Osteoblast (primary cell): Measurements from ENCODE around the gene ARHGAP18. TPM values are rescaled to one million over a fixed set of nuclear protein-coding genes. Genes with fewer than 3 reads are reported as not detected.
A peak's percentile ranks its signal among the peaks of the same experiment; 100 is the strongest.

ENCODE experiments used
- DNase-seq: peaks from one replicate; pipeline ENCODE4 v3.0.0; 2011; ENCODE audit warnings: low spot score, mixed read lengths; ENCODE audit not compliant: insufficient read length; ENCODE audit errors: missing footprints
- H2AFZ ChIP-seq: 2 replicates; pipeline ENCODE4 v1.6.0; 2011; ENCODE audit warnings: mild to moderate bottlenecking, low read length
- H3K27ac ChIP-seq: 2 replicates; pipeline ENCODE4 v1.5.1; 2011; ENCODE audit warnings: mild to moderate bottlenecking, low read depth, low read length, moderate library complexity
- H3K27me3 ChIP-seq: 2 replicates; pipeline ENCODE4 v1.6.0; 2012; ENCODE audit warnings: mild to moderate bottlenecking, control low read depth, inconsistent platforms, low read length, moderate library complexity; ENCODE audit not compliant: insufficient read depth
- H3K36me3 ChIP-seq: 2 replicates; pipeline ENCODE4 v1.5.1; 2011; ENCODE audit warnings: mild to moderate bottlenecking, low read length, control low read depth, moderate library complexity; ENCODE audit not compliant: insufficient read depth
- H3K4me1 ChIP-seq: 2 replicates; pipeline ENCODE4 v1.5.1; 2011; ENCODE audit warnings: mild to moderate bottlenecking, low read length, control low read depth, moderate library complexity; ENCODE audit not compliant: insufficient read depth
- H3K4me2 ChIP-seq: 2 replicates; pipeline ENCODE4 v1.6.0; 2011; ENCODE audit warnings: mild to moderate bottlenecking, low read length; ENCODE audit not compliant: insufficient read depth
- H3K4me3 ChIP-seq: fragments of 200-600 bp; sonication (generic); 3 replicates; pipeline ENCODE4 v1.5.1; 2012; ENCODE audit warnings: mild to moderate bottlenecking, low read length, inconsistent platforms; ENCODE audit not compliant: insufficient read depth
- H3K79me2 ChIP-seq: 2 replicates; pipeline ENCODE4 v1.6.0; 2012; ENCODE audit warnings: mild to moderate bottlenecking, low read length, control low read depth, inconsistent platforms; ENCODE audit not compliant: insufficient read depth
- H3K9me3 ChIP-seq: 2 replicates; pipeline ENCODE4 v1.5.1; 2011; ENCODE audit warnings: low read depth, low read length, control low read depth
- H4K20me1 ChIP-seq: 2 replicates; pipeline ENCODE4 v1.6.0; 2012; ENCODE audit warnings: mild to moderate bottlenecking, low read length, control low read depth; ENCODE audit not compliant: insufficient read depth
- total RNA-seq: library from RNA; depleted of rRNA; stranded (reverse); fragments of >200 nt; gene quantifications from 2 replicates; pipeline ENCODE4 v1.2.3, GENCODE V29; 2012
- TF ChIP-seq, protein P1 (sequence below): IDR thresholded peaks from 2 replicates; pipeline ENCODE4 v1.5.1; 2011; ENCODE audit warnings: mild to moderate bottlenecking, low read depth, low read length, moderate library complexity; ENCODE audit errors: extremely low read depth

Gene ARHGAP18
- total RNA-seq, 1 donor, result 21.0 TPM

- H3K4me1 ChIP-seq, result peaks cover 29% of the 10 kb centered on the region
- H2AFZ ChIP-seq, result no peak overlapping the region
- no peak overlapping the region for H3K4me2 ChIP-seq
- H3K27me3 ChIP-seq, result no peaks in the 10 kb centered on the region
- H3K79me2 ChIP-seq, result peaks cover 3% of the 10 kb centered on the region
- no peak for DNase-seq
- TF ChIP-seq, protein P1, sequence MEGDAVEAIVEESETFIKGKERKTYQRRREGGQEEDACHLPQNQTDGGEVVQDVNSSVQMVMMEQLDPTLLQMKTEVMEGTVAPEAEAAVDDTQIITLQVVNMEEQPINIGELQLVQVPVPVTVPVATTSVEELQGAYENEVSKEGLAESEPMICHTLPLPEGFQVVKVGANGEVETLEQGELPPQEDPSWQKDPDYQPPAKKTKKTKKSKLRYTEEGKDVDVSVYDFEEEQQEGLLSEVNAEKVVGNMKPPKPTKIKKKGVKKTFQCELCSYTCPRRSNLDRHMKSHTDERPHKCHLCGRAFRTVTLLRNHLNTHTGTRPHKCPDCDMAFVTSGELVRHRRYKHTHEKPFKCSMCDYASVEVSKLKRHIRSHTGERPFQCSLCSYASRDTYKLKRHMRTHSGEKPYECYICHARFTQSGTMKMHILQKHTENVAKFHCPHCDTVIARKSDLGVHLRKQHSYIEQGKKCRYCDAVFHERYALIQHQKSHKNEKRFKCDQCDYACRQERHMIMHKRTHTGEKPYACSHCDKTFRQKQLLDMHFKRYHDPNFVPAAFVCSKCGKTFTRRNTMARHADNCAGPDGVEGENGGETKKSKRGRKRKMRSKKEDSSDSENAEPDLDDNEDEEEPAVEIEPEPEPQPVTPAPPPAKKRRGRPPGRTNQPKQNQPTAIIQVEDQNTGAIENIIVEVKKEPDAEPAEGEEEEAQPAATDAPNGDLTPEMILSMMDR, result no peak
- H3K27ac ChIP-seq, result no peak overlapping the region
- H3K36me3 ChIP-seq, result peaks cover 46% of the 10 kb centered on the region
- H4K20me1 ChIP-seq, result no peaks in the 10 kb centered on the region
- no peaks in the 10 kb centered on the region for H3K9me3 ChIP-seq
- no peak overlapping the region for H3K4me3 ChIP-seq
Observed at GRCh38 chr6:129608886-129609537, 101.0 kb downstream of the ARHGAP18 start.

DNA sequence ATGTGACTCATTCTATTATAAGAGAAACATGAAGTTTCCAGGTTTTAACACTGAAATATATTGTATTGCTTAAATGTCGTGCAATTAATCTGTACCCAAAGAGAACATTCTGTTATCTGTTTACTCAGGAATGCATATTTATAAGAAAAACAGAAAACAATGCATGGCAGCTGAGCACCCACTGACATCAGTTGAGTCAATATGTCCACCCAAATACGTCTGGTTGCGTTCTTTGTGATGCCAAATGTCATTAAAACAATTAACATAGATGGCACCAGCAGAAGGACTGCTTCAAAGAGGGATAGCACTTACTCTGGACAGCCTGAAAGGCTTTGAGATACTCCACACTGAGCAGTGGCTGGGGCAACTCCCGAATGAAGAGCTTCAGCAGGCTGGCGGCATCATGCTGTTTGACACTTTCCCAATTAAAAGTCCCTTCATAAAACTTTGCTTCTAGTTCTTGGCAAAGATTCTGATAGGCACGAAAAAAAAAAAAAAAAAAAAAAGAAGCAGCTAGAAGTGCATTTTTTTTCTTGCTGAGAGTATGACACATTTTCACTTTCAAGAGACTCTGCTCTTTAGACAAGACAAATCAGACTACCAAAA lies 102.3 kb downstream of the ARHGAP18 start:
- Histone ChIP-seq H3K27me3 (no peaks in the 10 kb centered on the region), H3K9me3 (no peaks in the 10 kb centered on the region), H3K36me3 (peaks cover 46% of the 10 kb centered on the region), H3K4me3 (no peak overlapping the region), H4K20me1 (no peaks in the 10 kb centered on the region), H2AFZ (no peak overlapping the region), H3K27ac (peak overlapping the region; percentile 9), H3K4me2 (peak overlapping the region; percentile 31), H3K79me2 (peaks cover 3% of the 10 kb centered on the region), H3K4me1 (peaks cover 29% of the 10 kb centered on the region)
- TF ChIP-seq, protein P1, result no peak
- DNase-seq, result no peak

DNA sequence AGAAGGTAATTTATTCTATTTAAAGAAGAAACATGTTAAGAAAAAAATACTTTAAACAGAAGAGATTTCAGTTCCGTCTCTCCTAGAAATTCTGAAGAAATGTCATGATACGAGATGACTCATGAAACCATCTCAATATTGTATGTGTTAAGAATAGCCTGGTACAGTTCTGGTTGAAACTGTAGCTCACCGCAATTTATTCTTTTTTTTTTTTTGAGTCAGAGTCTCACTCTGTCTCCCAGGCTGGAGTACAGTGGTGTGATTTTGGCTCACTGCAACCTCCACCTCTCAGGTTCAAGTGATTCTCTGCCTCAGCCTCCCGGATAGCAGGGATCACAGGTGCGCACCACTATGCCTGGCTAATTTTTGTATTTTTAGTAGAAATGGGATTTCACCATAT lies 103.3 kb downstream of the ARHGAP18 start:
- TF ChIP-seq, protein P1, result no peak
- Histone ChIP-seq H2AFZ (no peak overlapping the region), H3K4me1 (peaks cover 29% of the 10 kb centered on the region), H3K4me2 (no peak overlapping the region), H3K4me3 (no peak overlapping the region), H4K20me1 (no peaks in the 10 kb centered on the region), H3K27ac (peak overlapping the region; percentile 25), H3K79me2 (peaks cover 3% of the 10 kb centered on the region), H3K27me3 (no peaks in the 10 kb centered on the region), H3K36me3 (peaks cover 44% of the 10 kb centered on the region), H3K9me3 (no peaks in the 10 kb centered on the region)
- peak; percentile 19 for DNase-seq

- no peak for DNase-seq
- H3K27ac ChIP-seq, result no peak overlapping the region
Observed at GRCh38 chr6:129605967-129606366, 104.0 kb downstream of the ARHGAP18 start.

More at GRCh38 chr6:129605967-129606366, 104.0 kb downstream of the ARHGAP18 start:
- Histone ChIP-seq H3K4me1 (peaks cover 29% of the 10 kb centered on the region), H3K79me2 (peaks cover 3% of the 10 kb centered on the region), H3K4me3 (no peak overlapping the region), H3K4me2 (no peak overlapping the region), H2AFZ (no peak overlapping the region), H3K27me3 (no peaks in the 10 kb centered on the region), H3K9me3 (no peaks in the 10 kb centered on the region), H4K20me1 (no peaks in the 10 kb centered on the region), H3K36me3 (peaks cover 37% of the 10 kb centered on the region)
- TF ChIP-seq, protein P1, result no peak
